DND-41 (cell line): ENCODE measurements around the gene DUSP1.
A peak's percentile ranks its signal among the peaks of the same experiment; 100 is the strongest.

Source experiments
- ATAC-seq: fragments of 200-7000 bp; cut with Tn5 transposase; 3 replicates; pipeline ENCODE4 v1.9.1; 2021; ENCODE audit warnings: low read depth; ENCODE audit not compliant: insufficient read depth
- DNase-seq: peaks from one replicate; pipeline ENCODE4 v3.0.0-alpha.2; 2020
- H2AFZ ChIP-seq: 2 replicates; pipeline ENCODE4 v1.6.0; 2012; ENCODE audit warnings: low read depth, low read length
- H3K27ac ChIP-seq: 2 replicates; pipeline ENCODE4 v1.5.1; 2012; ENCODE audit warnings: low read length, inconsistent platforms
- H3K27me3 ChIP-seq: fragments of 200-600 bp; sonication (generic); 2 replicates; pipeline ENCODE4 v1.6.0; 2012; ENCODE audit warnings: low read length, mild to moderate bottlenecking, inconsistent platforms; ENCODE audit not compliant: insufficient read depth, poor library complexity
- H3K36me3 ChIP-seq: 2 replicates; pipeline ENCODE4 v1.5.1; 2012; ENCODE audit warnings: low read length, inconsistent platforms; ENCODE audit not compliant: insufficient read depth
- H3K4me1 ChIP-seq: 2 replicates; pipeline ENCODE4 v1.5.1; 2012; ENCODE audit warnings: mild to moderate bottlenecking, low read length; ENCODE audit not compliant: insufficient read depth
- H3K4me2 ChIP-seq: 2 replicates; pipeline ENCODE4 v1.6.0; 2012; ENCODE audit warnings: mild to moderate bottlenecking, moderate library complexity, low read length, inconsistent platforms; ENCODE audit not compliant: insufficient read depth
- H3K4me3 ChIP-seq, 2 experiments: fragments of 200-600 bp in 1 of 2; shearing (Covaris generic) in 1 of 2; 2 replicates each; pipeline ENCODE4 v1.5.1; 2012 to 2016; ENCODE audit warnings: inconsistent platforms in 2 of 2, low read length in 2 of 2, mild to moderate bottlenecking in 2 of 2, low read depth in 1 of 2, moderate library complexity in 1 of 2
- H3K79me2 ChIP-seq: 2 replicates; pipeline ENCODE4 v1.6.0; 2012; ENCODE audit warnings: low read length, inconsistent platforms; ENCODE audit not compliant: insufficient read depth
- H3K9ac ChIP-seq: 2 replicates; pipeline ENCODE4 v1.6.0; 2012; ENCODE audit warnings: low read depth, mild to moderate bottlenecking, inconsistent platforms, low read length, moderate library complexity
- H3K9me3 ChIP-seq: 2 replicates; pipeline ENCODE4 v1.5.1; 2012; ENCODE audit warnings: low read length, moderate library complexity, mild to moderate bottlenecking, inconsistent platforms; ENCODE audit not compliant: insufficient read depth, severe bottlenecking
- H4K20me1 ChIP-seq: 2 replicates; pipeline ENCODE4 v1.6.0; 2012; ENCODE audit warnings: low read length; ENCODE audit not compliant: insufficient read depth
- CTCF ChIP-seq: IDR thresholded peaks from 2 replicates; pipeline ENCODE4 v1.5.1; 2012; ENCODE audit warnings: borderline replicate concordance, low read length, moderate library complexity, mild to moderate bottlenecking; ENCODE audit not compliant: poor library complexity, severe bottlenecking; ENCODE audit errors: extremely low read depth
- EZH2 ChIP-seq: IDR thresholded peaks from 3 replicates; pipeline ENCODE4 v1.6.1; 2012; ENCODE audit warnings: borderline replicate concordance, low read depth, mild to moderate bottlenecking, moderate library complexity, low read length, inconsistent platforms; ENCODE audit not compliant: severe bottlenecking

Gene DUSP1

GRCh38 chr5:172765766-172766286 lies 5.2 kb downstream of the DUSP1 start:
- peak overlapping the region; percentile 68 for H2AFZ ChIP-seq
- no peaks in the 10 kb centered on the region for H3K9me3 ChIP-seq
- no peak for ATAC-seq
- H3K36me3 ChIP-seq = peaks cover 19% of the 10 kb centered on the region
- H3K4me3 ChIP-seq = peak overlapping the region in 1 of 2 experiments; percentile 55; a peak in 2 of 4 replicates
- H3K27ac ChIP-seq = no peak overlapping the region
- H3K79me2 ChIP-seq = peaks cover 15% of the 10 kb centered on the region
- peaks cover 37% of the 10 kb centered on the region for H3K4me1 ChIP-seq
- peaks cover 19% of the 10 kb centered on the region for H4K20me1 ChIP-seq
- H3K9ac ChIP-seq = peak overlapping the region; percentile 45
- TF ChIP-seq CTCF = no peak
- TF ChIP-seq EZH2 = no peak
- no peak for DNase-seq
- H3K27me3 ChIP-seq = no peaks in the 10 kb centered on the region
- peak overlapping the region; percentile 65 for H3K4me2 ChIP-seq

GRCh38 chr5:172764861-172765765 lies 5.9 kb downstream of the DUSP1 start:
- H3K79me2 ChIP-seq = peaks cover 8% of the 10 kb centered on the region
- peak; percentile 96 for ATAC-seq
- H3K4me1 ChIP-seq = peaks cover 33% of the 10 kb centered on the region
- H3K4me3 ChIP-seq = peak overlapping the region; percentile 1 to 55; a peak in 3 of 4 replicates
- peak; percentile 91 for DNase-seq
- H3K36me3 ChIP-seq = peaks cover 19% of the 10 kb centered on the region
- peak overlapping the region; percentile 40 for H3K27ac ChIP-seq
- no peaks in the 10 kb centered on the region for H3K27me3 ChIP-seq
- H4K20me1 ChIP-seq = peaks cover 18% of the 10 kb centered on the region
- TF ChIP-seq CTCF (no peak), EZH2 (no peak)
- peak overlapping the region; percentile 65 for H3K4me2 ChIP-seq
- peak overlapping the region; percentile 45 for H3K9ac ChIP-seq
- no peaks in the 10 kb centered on the region for H3K9me3 ChIP-seq
- peak overlapping the region; percentile 71 for H2AFZ ChIP-seq

- H3K36me3 ChIP-seq = peaks cover 5% of the 10 kb centered on the region
- H3K27ac ChIP-seq = no peak overlapping the region
- no peaks in the 10 kb centered on the region for H3K79me2 ChIP-seq
- ATAC-seq (no peak), DNase-seq (no peak)
- H2AFZ ChIP-seq = no peak overlapping the region
- H3K27me3 ChIP-seq = peaks cover 4% of the 10 kb centered on the region
- H3K4me2 ChIP-seq = no peak overlapping the region
- no peak for TF ChIP-seq EZH2
- no peak for TF ChIP-seq CTCF
- H3K9me3 ChIP-seq = no peaks in the 10 kb centered on the region
- H3K4me1 ChIP-seq = peaks cover 19% of the 10 kb centered on the region
- no peak overlapping the region for H3K4me3 ChIP-seq
- H3K9ac ChIP-seq = no peak overlapping the region
- H4K20me1 ChIP-seq = peaks cover 3% of the 10 kb centered on the region; the same call in 1 of the 2 replicates
These were observed 7.9 kb downstream of the DUSP1 start for GRCh38 chr5:172763120-172763464.
